HG03280 (cell line): Measurements from ENCODE around the gene CAPN15.
A peak's percentile ranks its signal among the peaks of the same experiment; 100 is the strongest.
"Not testable (repeated sequence)": the region's sequence is repeated elsewhere in the genome, so short reads cannot be mapped to it uniquely, and the experiment has no call there.

Source experiments
- ATAC-seq: cut with Tn5 transposase; IDR thresholded peaks from one replicate; pipeline ENCODE4 v1.9.1; 2021; ENCODE audit warnings: mild to moderate bottlenecking, moderate library complexity; ENCODE audit not compliant: unreplicated experiment

CAPN15 gene

GRCh38 chr16:527015-527903 lies at the start of gene CAPN15:
TSS of gene CAPN15 (plus strand) at chr16:527712. CDS start at chr16:546839, 19,127 bp downstream.
- peak; percentile 74 for ATAC-seq

GRCh38 chr16:478287-478686 lies 49.2 kb upstream of the CAPN15 start:
- ATAC-seq = not testable (repeated sequence)

GRCh38 chr16:482468-483185 lies 44.9 kb upstream of the CAPN15 start:
- no peak for ATAC-seq

- no peak for ATAC-seq
Observed at GRCh38 chr16:483341-484075, 44.0 kb upstream of the CAPN15 start.

GRCh38 chr16:489606-490005 lies 37.9 kb upstream of the CAPN15 start:
- no peak for ATAC-seq

GRCh38 chr16:490768-491167 lies 36.7 kb upstream of the CAPN15 start:
- no peak for ATAC-seq

- ATAC-seq = no peak
Observed at GRCh38 chr16:491220-491919, 36.1 kb upstream of the CAPN15 start.

GRCh38 chr16:492211-492875 lies 35.2 kb upstream of the CAPN15 start:
- no peak for ATAC-seq

- not testable (repeated sequence) for ATAC-seq
Observed at GRCh38 chr16:494676-495075, 32.8 kb upstream of the CAPN15 start.

- ATAC-seq = no peak
Observed at GRCh38 chr16:495127-495748, 32.3 kb upstream of the CAPN15 start.

GRCh38 chr16:496097-496886 lies 31.2 kb upstream of the CAPN15 start:
- no peak for ATAC-seq

GRCh38 chr16:497258-497657 lies 30.3 kb upstream of the CAPN15 start:
- ATAC-seq = no peak

GRCh38 chr16:499924-500323 lies 27.6 kb upstream of the CAPN15 start:
- no peak for ATAC-seq

GRCh38 chr16:500709-501108 lies 26.8 kb upstream of the CAPN15 start:
- no peak for ATAC-seq

- ATAC-seq = no peak
Observed at GRCh38 chr16:502179-502943, 25.2 kb upstream of the CAPN15 start.

- no peak for ATAC-seq
Observed at GRCh38 chr16:503150-504071, 24.1 kb upstream of the CAPN15 start.
